GM18505 (cell line): Measurements from ENCODE around the gene FLT1.
A peak's percentile ranks its signal among the peaks of the same experiment; 100 is the strongest.

Experiments used
- ATAC-seq: cut with Tn5 transposase; IDR thresholded peaks from one replicate; pipeline ENCODE4 v1.9.1; 2021; ENCODE audit not compliant: unreplicated experiment
- POLR2A ChIP-seq: IDR thresholded peaks from 4 replicates; pipeline ENCODE4 v1.6.1; 2011; ENCODE audit warnings: borderline replicate concordance; ENCODE audit not compliant: insufficient read depth, insufficient read length; ENCODE audit errors: extremely low read depth

Gene FLT1

GRCh38 chr13:28494778-28495537, at the start of gene FLT1:
Gene FLT1 (minus strand): TSS chr13:28495128. CDS start chr13:28494843, 285 bp downstream.
- TF ChIP-seq POLR2A: no peak

GRCh38 chr13:28544026-28544425, 49.1 kb upstream of the FLT1 start:
- ATAC-seq: no peak
- no peak for TF ChIP-seq POLR2A

More at GRCh38 chr13:28494778-28495537, at the start of gene FLT1:
- ATAC-seq: no peak

GRCh38 chr13:28542804-28543203, 47.9 kb upstream of the FLT1 start:
- no peak for ATAC-seq
- TF ChIP-seq POLR2A: no peak

- no peak for TF ChIP-seq POLR2A
- ATAC-seq: no peak
Observed at GRCh38 chr13:28541966-28542365, 47.0 kb upstream of the FLT1 start.

- peak; percentile 50 for ATAC-seq
- TF ChIP-seq POLR2A: no peak
Observed at GRCh38 chr13:28540612-28541011, 45.7 kb upstream of the FLT1 start.

GRCh38 chr13:28539625-28540286, 44.8 kb upstream of the FLT1 start:
- ATAC-seq: no peak
- no peak for TF ChIP-seq POLR2A

GRCh38 chr13:28538932-28539331, 44.0 kb upstream of the FLT1 start:
- no peak for TF ChIP-seq POLR2A
- ATAC-seq: no peak

- TF ChIP-seq POLR2A: no peak
- ATAC-seq: no peak
Observed at GRCh38 chr13:28537171-28537570, 42.2 kb upstream of the FLT1 start.

- no peak for TF ChIP-seq POLR2A
- no peak for ATAC-seq
Observed at GRCh38 chr13:28536371-28536770, 41.4 kb upstream of the FLT1 start.

GRCh38 chr13:28535734-28536133, 40.8 kb upstream of the FLT1 start:
- no peak for TF ChIP-seq POLR2A
- no peak for ATAC-seq

GRCh38 chr13:28534801-28535200, 39.9 kb upstream of the FLT1 start:
- TF ChIP-seq POLR2A: no peak
- no peak for ATAC-seq

- ATAC-seq: no peak
- TF ChIP-seq POLR2A: no peak
Observed at GRCh38 chr13:28534210-28534609, 39.3 kb upstream of the FLT1 start.

- TF ChIP-seq POLR2A: no peak
- ATAC-seq: no peak
Observed at GRCh38 chr13:28533441-28534166, 38.7 kb upstream of the FLT1 start.

GRCh38 chr13:28533125-28533436, 38.2 kb upstream of the FLT1 start:
- no peak for TF ChIP-seq POLR2A
- no peak for ATAC-seq
